Measurements from ENCODE around the gene CUL1.

Gene CUL1

DNA sequence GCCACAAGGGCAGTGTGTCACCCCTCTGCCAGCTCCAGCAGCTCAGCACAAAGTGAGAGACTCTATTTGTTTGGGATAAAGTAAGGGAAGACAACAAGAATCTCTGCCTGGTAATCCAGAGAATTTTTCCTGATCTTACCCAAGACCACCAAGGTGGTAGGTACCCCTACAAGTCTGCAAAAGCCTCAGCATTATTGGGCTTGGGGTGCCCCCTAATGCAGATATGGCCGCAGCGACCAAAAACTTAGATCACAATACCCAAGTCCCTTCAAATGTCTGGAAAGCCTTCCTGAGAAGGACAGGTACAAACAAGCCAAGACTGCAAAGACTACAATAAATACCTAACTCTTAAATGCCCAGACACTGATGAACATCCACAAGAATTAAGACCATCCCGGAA lies 22.4 kb upstream of the CUL1 start:
- Histone ChIP-seq H3K9ac (ENCODE audit: low read length) (no peak overlapping the region), H3K4me3 (ENCODE audit: low read length) (no peak overlapping the region), H3K4me1 (ENCODE audit: control insufficient read depth, insufficient read depth, low read length) (no peaks in the 10 kb centered on the region), H3K27ac (ENCODE audit: low read depth, low read length) (no peak overlapping the region), H3K27me3 (ENCODE audit: control insufficient read depth, insufficient read depth, low read length) (no peaks in the 10 kb centered on the region), H3K36me3 (ENCODE audit: control insufficient read depth, insufficient read depth, low read length) (no peaks in the 10 kb centered on the region)

DNA sequence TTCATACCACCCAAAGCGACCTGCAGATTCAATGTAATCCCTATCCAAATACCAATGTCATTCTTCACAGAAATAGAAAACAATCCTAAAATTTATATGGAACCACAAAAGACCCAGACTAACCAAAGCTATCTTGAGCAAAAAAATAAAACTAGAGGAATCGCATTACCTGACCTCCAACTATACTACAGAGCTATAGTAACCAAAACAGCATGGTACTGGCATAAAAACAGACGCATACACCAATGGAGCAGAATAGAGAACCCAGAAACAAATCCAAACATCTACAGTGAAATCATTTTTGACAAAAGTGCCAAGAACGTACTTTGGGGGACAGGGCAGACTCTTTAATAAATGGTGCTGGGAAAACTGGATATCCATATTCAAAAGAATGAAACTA lies 16.9 kb upstream of the CUL1 start:
- no peak overlapping the region for H3K27ac ChIP-seq (ENCODE audit: low read depth, low read length)
- H3K36me3 ChIP-seq (ENCODE audit: control insufficient read depth, insufficient read depth, low read length), result no peaks in the 10 kb centered on the region
- H3K4me1 ChIP-seq (ENCODE audit: control insufficient read depth, insufficient read depth, low read length), result no peaks in the 10 kb centered on the region
- no peak overlapping the region for H3K4me3 ChIP-seq (ENCODE audit: low read length)
- no peak overlapping the region for H3K9ac ChIP-seq (ENCODE audit: low read length)
- no peaks in the 10 kb centered on the region for H3K27me3 ChIP-seq (ENCODE audit: control insufficient read depth, insufficient read depth, low read length)

DNA sequence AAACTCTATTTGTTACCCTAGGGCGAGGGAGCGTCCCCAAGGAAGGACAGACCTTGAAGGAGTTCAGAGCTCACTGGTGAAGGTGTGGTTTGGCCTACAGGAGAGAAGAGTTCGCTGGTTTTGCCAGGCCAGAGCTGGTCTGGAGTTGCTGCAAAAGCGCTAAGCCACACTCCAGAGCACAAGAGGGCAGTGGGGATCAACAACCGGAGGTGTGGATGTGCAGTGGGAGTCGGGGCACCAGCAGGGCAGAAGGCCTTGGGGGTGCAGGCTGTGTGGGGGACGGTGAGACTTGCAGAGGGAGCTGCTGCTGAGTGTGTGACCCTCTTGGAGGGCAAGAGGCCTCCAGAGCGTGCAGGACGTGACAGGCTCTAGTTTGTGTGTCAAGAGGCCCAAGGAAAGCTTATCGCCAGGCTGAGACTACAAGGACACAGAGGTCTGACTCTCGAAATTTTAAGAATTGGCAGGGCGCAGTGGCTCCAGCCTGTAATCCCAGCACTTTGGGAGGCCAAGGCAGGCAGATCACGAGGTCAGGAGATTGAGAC lies 14.3 kb upstream of the CUL1 start:
- Histone ChIP-seq H3K9ac (ENCODE audit: low read length) (no peak overlapping the region), H3K27me3 (ENCODE audit: control insufficient read depth, insufficient read depth, low read length) (no peaks in the 10 kb centered on the region), H3K36me3 (ENCODE audit: control insufficient read depth, insufficient read depth, low read length) (no peaks in the 10 kb centered on the region), H3K4me3 (ENCODE audit: low read length) (no peak overlapping the region), H3K27ac (ENCODE audit: low read depth, low read length) (no peak overlapping the region), H3K4me1 (ENCODE audit: control insufficient read depth, insufficient read depth, low read length) (no peaks in the 10 kb centered on the region)

DNA sequence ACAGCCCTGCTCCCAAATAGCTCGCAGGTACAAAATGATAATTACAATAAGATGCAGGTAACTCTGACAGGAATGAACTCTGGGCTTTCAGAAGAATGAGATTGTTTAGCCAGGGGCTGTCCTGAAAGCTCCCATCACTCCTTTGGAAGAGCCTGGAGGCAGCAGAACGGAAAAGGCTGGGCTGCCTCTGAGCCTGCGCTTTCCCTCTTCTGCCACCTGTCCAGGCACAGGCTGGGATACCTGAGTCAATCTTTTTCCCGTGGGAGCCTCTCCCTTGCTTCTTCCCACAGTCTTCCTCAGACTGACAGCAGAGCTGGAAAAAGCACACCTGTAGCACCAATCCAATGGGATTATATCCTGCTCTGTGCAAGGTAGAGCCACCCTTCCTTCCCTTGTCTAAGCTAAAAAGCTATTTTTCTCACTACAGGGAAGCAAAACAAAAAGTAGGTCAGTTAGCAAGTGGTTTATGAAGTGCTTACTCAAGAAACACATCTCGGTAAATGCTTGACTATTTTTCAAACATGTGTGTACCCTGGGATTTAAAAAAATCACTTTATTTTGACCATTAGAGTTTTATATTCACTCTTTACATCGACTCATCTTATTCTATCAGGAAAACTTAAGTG lies 12.3 kb upstream of the CUL1 start:
- H3K27ac ChIP-seq (ENCODE audit: low read depth, low read length), result no peak overlapping the region
- no peak overlapping the region for H3K4me3 ChIP-seq (ENCODE audit: low read length)
- H3K27me3 ChIP-seq (ENCODE audit: control insufficient read depth, insufficient read depth, low read length), result no peaks in the 10 kb centered on the region
- no peak overlapping the region for H3K9ac ChIP-seq (ENCODE audit: low read length)
- H3K36me3 ChIP-seq (ENCODE audit: control insufficient read depth, insufficient read depth, low read length), result no peaks in the 10 kb centered on the region
- no peaks in the 10 kb centered on the region for H3K4me1 ChIP-seq (ENCODE audit: control insufficient read depth, insufficient read depth, low read length)

DNA sequence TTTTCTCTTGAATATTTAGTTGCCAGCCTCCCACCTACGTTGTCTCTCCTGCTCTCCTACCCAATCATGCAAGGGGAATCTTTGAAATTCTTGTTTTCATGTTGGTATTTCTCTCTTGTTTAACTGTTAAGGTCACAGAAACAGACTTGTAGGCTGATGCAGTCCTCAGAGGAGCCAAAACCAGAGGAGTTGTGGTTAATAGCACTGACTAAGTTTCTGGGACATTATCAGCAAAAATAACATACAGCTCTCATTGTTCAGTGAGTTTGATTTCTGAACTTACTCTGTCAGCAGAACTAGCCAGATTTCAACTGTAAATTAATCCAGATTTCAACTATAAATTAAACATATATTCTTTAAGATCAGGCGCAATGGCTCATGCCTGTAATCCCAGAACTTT lies 11.1 kb upstream of the CUL1 start:
- Histone ChIP-seq H3K4me3 (ENCODE audit: low read length) (no peak overlapping the region), H3K27me3 (ENCODE audit: control insufficient read depth, insufficient read depth, low read length) (no peaks in the 10 kb centered on the region), H3K9ac (ENCODE audit: low read length) (no peak overlapping the region), H3K27ac (ENCODE audit: low read depth, low read length) (no peak overlapping the region), H3K36me3 (ENCODE audit: control insufficient read depth, insufficient read depth, low read length) (no peaks in the 10 kb centered on the region), H3K4me1 (ENCODE audit: control insufficient read depth, insufficient read depth, low read length) (no peaks in the 10 kb centered on the region)

DNA sequence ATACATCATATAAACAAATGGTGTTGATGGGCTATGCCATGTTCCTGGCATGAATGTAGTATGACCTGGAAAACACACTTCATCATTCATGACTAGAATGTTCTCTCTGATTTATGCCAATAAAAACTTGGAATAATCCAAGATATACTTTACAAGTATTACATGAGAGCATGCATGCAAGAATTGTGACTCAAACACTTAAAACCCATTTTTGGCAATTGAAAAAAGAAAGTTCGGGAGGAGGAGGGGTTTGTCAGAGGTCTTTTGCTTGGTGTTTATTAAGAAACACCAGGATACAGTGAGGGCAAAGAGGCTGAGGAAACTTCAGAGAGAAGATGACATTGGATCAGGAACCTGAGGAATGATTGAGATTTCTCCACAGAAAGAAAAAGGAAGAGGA lies 10.2 kb upstream of the CUL1 start:
- no peaks in the 10 kb centered on the region for H3K27me3 ChIP-seq (ENCODE audit: control insufficient read depth, insufficient read depth, low read length)
- H3K4me1 ChIP-seq (ENCODE audit: control insufficient read depth, insufficient read depth, low read length), result no peaks in the 10 kb centered on the region
- H3K9ac ChIP-seq (ENCODE audit: low read length), result no peak overlapping the region
- no peaks in the 10 kb centered on the region for H3K36me3 ChIP-seq (ENCODE audit: control insufficient read depth, insufficient read depth, low read length)
- H3K27ac ChIP-seq (ENCODE audit: low read depth, low read length), result no peak overlapping the region
- H3K4me3 ChIP-seq (ENCODE audit: low read length), result no peak overlapping the region

DNA sequence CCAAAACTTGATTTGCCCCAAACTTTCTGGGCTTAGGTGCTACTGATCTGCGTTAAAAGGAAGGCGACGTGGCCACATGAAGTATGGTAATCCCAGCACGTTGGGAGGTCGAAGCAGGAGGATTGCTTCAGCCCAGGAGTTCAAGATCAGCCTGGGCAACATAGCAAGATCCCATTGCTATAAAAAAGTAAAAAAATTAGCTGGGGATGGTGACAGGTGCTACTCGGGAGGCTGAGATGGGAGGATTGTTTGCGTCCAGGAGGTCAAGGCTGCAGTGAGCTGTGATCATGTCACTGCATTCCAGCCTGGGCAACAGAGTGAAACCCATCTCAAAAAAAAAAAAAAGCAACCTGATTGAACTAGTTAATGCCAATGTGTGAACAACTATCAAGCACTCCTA lies 5.1 kb upstream of the CUL1 start:
- H3K9ac ChIP-seq (ENCODE audit: low read length), result no peak overlapping the region
- H3K36me3 ChIP-seq (ENCODE audit: control insufficient read depth, insufficient read depth, low read length), result no peaks in the 10 kb centered on the region
- no peak overlapping the region for H3K27ac ChIP-seq (ENCODE audit: low read depth, low read length)
- no peaks in the 10 kb centered on the region for H3K4me1 ChIP-seq (ENCODE audit: control insufficient read depth, insufficient read depth, low read length)
- H3K27me3 ChIP-seq (ENCODE audit: control insufficient read depth, insufficient read depth, low read length), result no peaks in the 10 kb centered on the region
- no peak overlapping the region for H3K4me3 ChIP-seq (ENCODE audit: low read length)

DNA sequence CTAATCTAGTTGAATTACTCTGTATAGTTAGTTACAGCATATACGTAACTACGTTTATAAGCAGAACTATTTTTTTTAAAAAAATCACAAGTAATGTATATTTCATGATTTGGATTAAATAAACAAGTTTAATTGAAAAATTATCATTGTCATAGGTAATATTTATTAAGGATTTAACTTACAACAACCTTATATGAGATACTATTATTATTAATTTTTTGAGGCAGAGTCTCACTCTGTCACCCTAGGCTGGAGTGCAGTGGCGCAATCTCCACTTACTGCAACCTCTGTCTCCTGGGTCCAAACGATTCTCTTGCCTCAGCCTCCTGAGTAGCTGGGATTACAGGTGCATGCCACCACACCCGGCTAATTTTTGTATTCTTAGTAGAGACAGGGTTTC lies 4.1 kb upstream of the CUL1 start:
- no peak overlapping the region for H3K9ac ChIP-seq (ENCODE audit: low read length)
- no peak overlapping the region for H3K4me3 ChIP-seq (ENCODE audit: low read length)
- H3K27me3 ChIP-seq (ENCODE audit: control insufficient read depth, insufficient read depth, low read length), result no peaks in the 10 kb centered on the region
- no peaks in the 10 kb centered on the region for H3K36me3 ChIP-seq (ENCODE audit: control insufficient read depth, insufficient read depth, low read length)
- H3K27ac ChIP-seq (ENCODE audit: low read depth, low read length), result no peak overlapping the region
- H3K4me1 ChIP-seq (ENCODE audit: control insufficient read depth, insufficient read depth, low read length), result no peaks in the 10 kb centered on the region

DNA sequence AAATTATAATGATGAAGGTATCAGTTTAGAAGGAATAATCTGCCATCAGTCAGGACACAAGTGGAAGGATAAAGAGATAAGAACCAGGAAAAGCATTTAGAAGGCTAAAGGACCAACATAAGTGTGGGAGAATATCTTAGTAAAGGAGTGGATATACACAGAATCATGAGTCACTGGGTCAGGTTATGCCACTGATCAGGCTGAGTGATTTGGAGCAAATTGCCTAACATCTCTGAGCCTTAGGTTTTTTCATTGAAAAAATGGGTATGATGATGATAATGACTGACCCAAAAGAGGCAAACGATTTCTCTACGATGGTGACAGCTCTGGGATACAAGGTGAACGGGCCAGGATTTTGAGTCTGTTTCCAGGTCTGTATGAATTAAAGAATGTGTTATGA lies 2.8 kb upstream of the CUL1 start:
- Histone ChIP-seq H3K36me3 (ENCODE audit: control insufficient read depth, insufficient read depth, low read length) (no peaks in the 10 kb centered on the region), H3K4me3 (ENCODE audit: low read length) (no peak overlapping the region), H3K4me1 (ENCODE audit: control insufficient read depth, insufficient read depth, low read length) (peaks cover 5% of the 10 kb centered on the region), H3K27me3 (ENCODE audit: control insufficient read depth, insufficient read depth, low read length) (no peaks in the 10 kb centered on the region), H3K27ac (ENCODE audit: low read depth, low read length) (no peak overlapping the region), H3K9ac (ENCODE audit: low read length) (no peak overlapping the region)

DNA sequence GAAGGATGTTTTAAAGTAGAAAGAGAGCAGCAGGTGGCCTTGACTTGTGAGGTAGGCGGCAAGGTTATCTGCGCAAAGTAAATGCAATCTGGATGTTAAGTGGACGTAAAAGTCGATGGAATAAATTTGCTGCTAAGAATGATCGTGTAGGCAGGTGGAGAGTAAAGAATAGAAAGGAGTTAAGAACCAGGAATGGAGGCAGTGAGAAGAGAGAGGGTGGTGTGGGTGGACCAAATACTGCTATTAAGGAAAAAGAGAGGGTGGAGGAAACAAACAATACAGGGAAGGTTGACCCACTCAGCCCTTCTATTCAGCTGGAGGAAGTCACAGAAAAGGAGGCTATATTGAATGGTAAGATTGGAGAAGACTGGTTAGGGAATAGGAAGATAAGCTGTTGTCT lies 1.9 kb upstream of the CUL1 start:
- no peaks in the 10 kb centered on the region for H3K27me3 ChIP-seq (ENCODE audit: control insufficient read depth, insufficient read depth, low read length)
- H3K9ac ChIP-seq (ENCODE audit: low read length), result no peak overlapping the region
- H3K4me1 ChIP-seq (ENCODE audit: control insufficient read depth, insufficient read depth, low read length), result peaks cover 12% of the 10 kb centered on the region
- no peaks in the 10 kb centered on the region for H3K36me3 ChIP-seq (ENCODE audit: control insufficient read depth, insufficient read depth, low read length)
- peak overlapping the region; percentile 91 for H3K27ac ChIP-seq (ENCODE audit: low read depth, low read length)
- H3K4me3 ChIP-seq (ENCODE audit: low read length), result no peak overlapping the region

DNA sequence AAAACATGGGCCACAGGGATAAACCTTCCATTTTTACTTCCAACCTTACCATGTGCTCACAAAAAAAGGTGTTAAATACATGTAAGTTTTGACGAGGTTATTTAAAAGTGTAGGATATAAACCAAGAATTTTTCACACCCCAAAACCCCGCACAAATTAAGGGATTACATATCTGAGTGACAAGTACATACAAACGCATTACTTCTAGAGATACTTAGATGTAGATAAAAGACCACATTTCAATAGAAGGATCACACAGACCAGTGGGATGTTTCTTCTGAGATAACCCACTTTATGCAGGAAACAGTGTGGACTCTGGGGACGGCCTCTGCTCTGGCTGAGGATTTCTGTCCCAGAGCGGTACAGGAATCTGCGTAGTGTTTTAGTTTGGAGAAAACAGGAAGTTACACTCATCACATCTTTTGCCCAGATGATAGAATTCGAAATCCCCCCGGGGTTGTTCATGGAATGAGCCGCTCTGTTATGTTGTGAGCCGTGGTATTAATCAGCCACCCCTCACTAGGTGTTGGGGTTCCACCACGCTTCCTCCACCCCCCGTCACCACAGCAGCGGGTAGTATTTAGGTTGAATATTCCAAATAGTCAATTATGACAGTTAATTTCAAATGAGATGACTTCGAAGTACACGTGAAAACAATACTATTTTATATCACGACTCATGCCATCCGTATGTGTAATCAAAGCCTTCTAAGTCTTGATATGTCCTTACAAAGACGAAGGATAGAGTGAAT lies 1.3 kb upstream of the CUL1 start:
- H3K27me3 ChIP-seq (ENCODE audit: control insufficient read depth, insufficient read depth, low read length), result no peaks in the 10 kb centered on the region
- peak overlapping the region; percentile 91 for H3K27ac ChIP-seq (ENCODE audit: low read depth, low read length)
- H3K4me3 ChIP-seq (ENCODE audit: low read length), result peak overlapping the region; percentile 85
- H3K4me1 ChIP-seq (ENCODE audit: control insufficient read depth, insufficient read depth, low read length), result peaks cover 13% of the 10 kb centered on the region
- H3K9ac ChIP-seq (ENCODE audit: low read length), result peak overlapping the region; percentile 32
- no peaks in the 10 kb centered on the region for H3K36me3 ChIP-seq (ENCODE audit: control insufficient read depth, insufficient read depth, low read length)

DNA sequence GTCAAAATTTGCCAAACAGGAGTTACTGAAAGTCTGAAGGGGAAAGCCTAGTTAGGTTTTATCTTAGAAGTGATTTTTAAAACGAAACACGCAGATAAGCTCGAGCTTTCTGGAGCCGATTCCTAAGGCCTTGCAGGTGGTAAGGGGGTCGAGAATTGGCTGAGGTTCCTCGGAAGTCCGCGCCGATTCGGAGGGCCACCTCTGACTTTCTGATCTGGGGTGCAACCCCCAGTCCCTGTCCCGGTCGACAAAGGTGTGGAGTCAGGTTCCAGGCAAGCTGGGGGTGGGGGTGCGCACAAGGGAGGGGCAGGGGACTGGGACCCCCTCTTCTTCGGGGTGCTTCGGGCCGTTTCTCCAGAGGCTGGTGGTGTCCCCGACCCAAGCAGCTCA lies 701 bp upstream of the CUL1 start:
- H3K9ac ChIP-seq (ENCODE audit: low read length), result peak overlapping the region; percentile 32
- H3K4me3 ChIP-seq (ENCODE audit: low read length), result peak overlapping the region; percentile 85
- H3K36me3 ChIP-seq (ENCODE audit: control insufficient read depth, insufficient read depth, low read length), result no peaks in the 10 kb centered on the region
- peak overlapping the region; percentile 91 for H3K27ac ChIP-seq (ENCODE audit: low read depth, low read length)
- H3K27me3 ChIP-seq (ENCODE audit: control insufficient read depth, insufficient read depth, low read length), result no peaks in the 10 kb centered on the region
- H3K4me1 ChIP-seq (ENCODE audit: control insufficient read depth, insufficient read depth, low read length), result peaks cover 13% of the 10 kb centered on the region
